HCT116 (cell line): ENCODE measurements around the gene SDCBP2. TPM values are rescaled to one million over a fixed set of nuclear protein-coding genes. Genes with fewer than 3 reads are reported as not detected.

ENCODE experiments used
- ATAC-seq: fragments of 200-7000 bp; cut with Tn5 transposase; 2 replicates; pipeline ENCODE4 v1.9.1; 2020; ENCODE audit warnings: mild to moderate bottlenecking, moderate library complexity
- BruUV-seq: library from RNA; stranded (reverse); fragments of 400-500 nt; replicated peaks from 2 replicates; lab custom pipeline; 2021; lab: Mats Ljungman, UMichigan
- CTCF ChIA-PET: fragments of 300-600 bp; sonication (Branson Sonifier 250); formaldehyde crosslinking; loops from one replicate; lab custom pipeline; 2021; ENCODE audit warnings: antibody characterized with exemption; lab: Charles Lee
- POLR2A ChIA-PET: fragments of 300-600, 350-600 bp; sonication (Branson Sonifier 250); formaldehyde crosslinking; loops from one replicate; lab custom pipeline; 2021; ENCODE audit warnings: antibody characterized with exemption; lab: Charles Lee
- RAD21 ChIA-PET, 2 experiments: fragments of 300-600 bp; sonication (Branson Sonifier 250); formaldehyde crosslinking; loops; one replicate each; lab custom pipeline; 2023; ENCODE audit warnings: low total read pairs in 2 of 2; ENCODE audit not compliant: uncharacterized antibody in 2 of 2, unreplicated experiment in 2 of 2, low non-redundant PET in 1 of 2; lab: Charles Lee
- DNase-seq: peaks from one replicate; pipeline ENCODE4 v3.0.0-alpha.2; 2010; ENCODE audit warnings: low read depth, low spot score
- H2AFZ ChIP-seq: fragments of 200-600 bp; shearing (Covaris generic), sonication (generic); 2 replicates; pipeline ENCODE4 v1.6.1; 2017; ENCODE audit warnings: low read depth, mixed run types, mixed read lengths, antibody characterized with exemption, low read length; ENCODE audit not compliant: poor library complexity, severe bottlenecking
- H3K27ac ChIP-seq: 2 replicates; pipeline ENCODE4 v1.5.1; 2012; ENCODE audit warnings: low read depth, low read length
- H3K27me3 ChIP-seq: fragments of 200-600 bp; sonication (generic); 2 replicates; pipeline ENCODE4 v1.6.1; 2016; ENCODE audit warnings: mixed run types, low read length, mixed read lengths; ENCODE audit not compliant: insufficient read depth
- H3K36me3 ChIP-seq, 2 experiments: fragments of 200-500 bp in 1 of 2; fragments of 200-600 bp in 1 of 2; sonication (Bioruptor generic) in 1 of 2; sonication (generic) in 1 of 2; 2 replicates each; pipeline versions ENCODE4 v1.5.1 to v1.6.1; 2014 to 2016; ENCODE audit warnings: low read length in 2 of 2, inconsistent platforms in 1 of 2, mixed read lengths in 1 of 2, mixed run types in 1 of 2; ENCODE audit not compliant: insufficient read depth in 2 of 2, control insufficient read depth in 1 of 2
- H3K4me1 ChIP-seq, 2 experiments: fragments of 200-600 bp in 1 of 2; sonication (generic) in 1 of 2; 2 replicates each; pipeline versions ENCODE4 v1.5.1 to v1.6.1; 2012 to 2017; ENCODE audit warnings: low read length in 2 of 2, inconsistent platforms in 1 of 2, mild to moderate bottlenecking in 1 of 2, mixed read lengths in 1 of 2, mixed run types in 1 of 2, moderate library complexity in 1 of 2; ENCODE audit not compliant: insufficient read depth in 2 of 2, control insufficient read depth in 1 of 2
- H3K4me2 ChIP-seq: fragments of 200-600 bp; sonication (generic); 2 replicates; pipeline ENCODE4 v1.6.1; 2017; ENCODE audit warnings: mixed run types, low read length, mixed read lengths
- H3K4me3 ChIP-seq, 2 experiments: fragments of 200-600 bp in 1 of 2; sonication (generic) in 1 of 2; replicated peaks in 1 of 2; 2 replicates each; pipeline ENCODE4 v1.5.1; 2011 to 2016; ENCODE audit warnings: low read length in 2 of 2, control low read depth in 1 of 2, low read depth in 1 of 2, mild to moderate bottlenecking in 1 of 2, mixed read lengths in 1 of 2, mixed run types in 1 of 2
- H3K79me2 ChIP-seq: fragments of 200-600 bp; sonication (generic); 2 replicates; pipeline ENCODE4 v1.6.1; 2017; ENCODE audit warnings: mild to moderate bottlenecking, mixed run types, low read length, moderate library complexity, mixed read lengths; ENCODE audit not compliant: insufficient read depth
- H3K9ac ChIP-seq: fragments of 200-600 bp; sonication (generic); 2 replicates; pipeline ENCODE4 v1.6.1; 2016; ENCODE audit warnings: low read length, mixed read lengths
- H3K9me2 ChIP-seq: fragments of 200-600 bp; sonication (generic), shearing (Covaris generic); 2 replicates; pipeline ENCODE4 v1.6.1; 2017; ENCODE audit warnings: mixed run types, mild to moderate bottlenecking, moderate library complexity; ENCODE audit not compliant: insufficient read depth
- H3K9me3 ChIP-seq, 2 experiments: fragments of 200-500 bp in 1 of 2; fragments of 200-600 bp in 1 of 2; sonication (Bioruptor generic) in 1 of 2; sonication (generic) in 1 of 2; 2 replicates each; pipeline ENCODE4 v1.6.1; 2014 to 2017; ENCODE audit warnings: low read length in 2 of 2, mixed read lengths in 2 of 2, inconsistent platforms in 1 of 2, low read depth in 1 of 2, mild to moderate bottlenecking in 1 of 2, mixed run types in 1 of 2, moderate library complexity in 1 of 2; ENCODE audit not compliant: control insufficient read depth in 1 of 2, insufficient read depth in 1 of 2
- H4K20me1 ChIP-seq: fragments of 200-600 bp; sonication (generic), shearing (Covaris generic); 2 replicates; pipeline ENCODE4 v1.6.1; 2017; ENCODE audit warnings: mixed run types, mild to moderate bottlenecking, moderate library complexity; ENCODE audit not compliant: insufficient read depth
- CBX3 ChIP-seq: IDR thresholded peaks from 2 replicates; pipeline ENCODE4 v1.6.1; 2012; ENCODE audit warnings: low read depth
- CEBPB ChIP-seq: IDR thresholded peaks from 2 replicates; pipeline ENCODE4 v1.6.1; 2012; ENCODE audit warnings: low read depth
- CTCF ChIP-seq, 3 experiments: fragments of 200-600 bp in 1 of 3; sonication (generic) in 1 of 3; IDR thresholded peaks in 2 of 3; conservative IDR thresholded peaks in 1 of 3; 2 replicates each; pipeline ENCODE4 v1.5.1; 2012 to 2017; ENCODE audit warnings: low read depth in 2 of 3, low read length in 2 of 3, antibody characterized with exemption in 1 of 3, borderline replicate concordance in 1 of 3, control low read depth in 1 of 3, mild to moderate bottlenecking in 1 of 3, mixed read lengths in 1 of 3, mixed run types in 1 of 3, moderate library complexity in 1 of 3; ENCODE audit not compliant: insufficient read depth in 1 of 3
- EGR1 ChIP-seq: IDR thresholded peaks from 2 replicates; pipeline ENCODE4 v1.6.1; 2012; ENCODE audit warnings: low read depth
- EZH2phosphoT487 ChIP-seq: fragments of 200-600 bp; IDR thresholded peaks from 2 replicates; pipeline ENCODE4 v1.6.1; 2018; ENCODE audit warnings: antibody characterized with exemption, borderline replicate concordance
- FOSL1 ChIP-seq: IDR thresholded peaks from 2 replicates; pipeline ENCODE4 v1.6.1; 2012; ENCODE audit warnings: low read depth
- JUND ChIP-seq: IDR thresholded peaks from 2 replicates; pipeline ENCODE4 v1.6.1; 2012
- POLR2A ChIP-seq: IDR thresholded peaks from 2 replicates; pipeline ENCODE4 v1.7.0; 2011; ENCODE audit warnings: borderline replicate concordance; ENCODE audit not compliant: insufficient read depth, insufficient read length; ENCODE audit errors: extremely low read depth
- RAD21 ChIP-seq: IDR thresholded peaks from 2 replicates; pipeline ENCODE4 v1.6.1; 2012; ENCODE audit warnings: low read depth, mild to moderate bottlenecking
- SIN3A ChIP-seq: IDR thresholded peaks from 2 replicates; pipeline ENCODE4 v1.6.1; 2012; ENCODE audit warnings: low read depth
- SP1 ChIP-seq: IDR thresholded peaks from 2 replicates; pipeline ENCODE4 v1.6.1; 2012; ENCODE audit warnings: low read depth
- SRF ChIP-seq: IDR thresholded peaks from 2 replicates; pipeline ENCODE4 v1.6.1; 2012; ENCODE audit warnings: low read depth
- TCF7L2 ChIP-seq: IDR thresholded peaks from 2 replicates; pipeline ENCODE4 v1.7.0; 2011; ENCODE audit warnings: borderline replicate concordance, inconsistent platforms; ENCODE audit not compliant: insufficient read depth, insufficient read length; ENCODE audit errors: extremely low read depth
- ZBTB33 ChIP-seq: IDR thresholded peaks from 2 replicates; pipeline ENCODE4 v1.6.1; 2011; ENCODE audit warnings: mild to moderate bottlenecking, low read length, moderate library complexity; ENCODE audit not compliant: insufficient replicate concordance; ENCODE audit errors: extremely low read depth
- ZFX ChIP-seq: fragments of 450-650 bp; IDR thresholded peaks from 2 replicates; pipeline ENCODE4 v1.6.1; 2017
- ZNF274 ChIP-seq: fragments of 200-500 bp; sonication (Bioruptor generic); IDR thresholded peaks from 2 replicates; pipeline ENCODE4 v1.6.1; 2014; ENCODE audit warnings: mild to moderate bottlenecking, low read depth, low read length, inconsistent platforms
- intact Hi-C: fragments of 100-400 bp; cut with micrococcal nuclease; formaldehyde crosslinking; loops from 2 replicates; pipeline ENCODE4 v1.10.0; 2022
- total RNA-seq: library from RNA; stranded (reverse); gene quantifications from one replicate; pipeline ENCODE4 v1.2.1, GENCODE V29; 2021; ENCODE audit not compliant: unreplicated experiment
- TF ChIP-seq, protein P1 (sequence below): IDR thresholded peaks from 2 replicates; pipeline ENCODE4 v1.6.1; 2012; ENCODE audit warnings: low read depth
- TF ChIP-seq, protein P2 (sequence below): IDR thresholded peaks from 2 replicates; pipeline ENCODE4 v1.6.1; 2012
- TF ChIP-seq, protein P3 (sequence below): IDR thresholded peaks from 2 replicates; pipeline ENCODE4 v1.6.1; 2012

Gene SDCBP2
- total RNA-seq, 1 experiment from 2014 or later: 3.4 TPM

GRCh38 chr20:1325173-1326030 lies 3.5 kb downstream of the SDCBP2 start:
- H3K27me3 ChIP-seq: no peaks in the 10 kb centered on the region
- CTCF ChIA-PET: no interaction called here
- intact Hi-C loops: loop anchor here (5.0 kb wide), 2 partner anchors 67 to 142 kb away; partner anchors contain the start of genes FKBP1A and NSFL1C
- RAD21 ChIA-PET: no interaction called here
- no peaks in the 10 kb centered on the region for H3K9me2 ChIP-seq
- peak overlapping the region; percentile 94 for H3K4me2 ChIP-seq
- no peaks in the 10 kb centered on the region for H3K36me3 ChIP-seq
- H4K20me1 ChIP-seq: no peaks in the 10 kb centered on the region
- peak; percentile 88 for DNase-seq
- peak overlapping the region; percentile 52 for H2AFZ ChIP-seq
- H3K4me3 ChIP-seq: peak overlapping the region; percentile 93 to 97
- H3K9ac ChIP-seq: peak overlapping the region; percentile 99
- TSS peak; percentile 77 for BruUV-seq
- POLR2A ChIA-PET: no interaction called here
- ATAC-seq: peak; percentile 91
- H3K27ac ChIP-seq: peak overlapping the region; percentile 71
- peaks cover 52% of the 10 kb centered on the region for H3K79me2 ChIP-seq
- H3K9me3 ChIP-seq: no peaks in the 10 kb centered on the region
- H3K4me1 ChIP-seq: peaks cover 32 to 52% of the 10 kb centered on the region in 2 experiments
- TF ChIP-seq ZBTB33: no peak
- TF ChIP-seq JUND: no peak
- TF ChIP-seq, protein P1, sequence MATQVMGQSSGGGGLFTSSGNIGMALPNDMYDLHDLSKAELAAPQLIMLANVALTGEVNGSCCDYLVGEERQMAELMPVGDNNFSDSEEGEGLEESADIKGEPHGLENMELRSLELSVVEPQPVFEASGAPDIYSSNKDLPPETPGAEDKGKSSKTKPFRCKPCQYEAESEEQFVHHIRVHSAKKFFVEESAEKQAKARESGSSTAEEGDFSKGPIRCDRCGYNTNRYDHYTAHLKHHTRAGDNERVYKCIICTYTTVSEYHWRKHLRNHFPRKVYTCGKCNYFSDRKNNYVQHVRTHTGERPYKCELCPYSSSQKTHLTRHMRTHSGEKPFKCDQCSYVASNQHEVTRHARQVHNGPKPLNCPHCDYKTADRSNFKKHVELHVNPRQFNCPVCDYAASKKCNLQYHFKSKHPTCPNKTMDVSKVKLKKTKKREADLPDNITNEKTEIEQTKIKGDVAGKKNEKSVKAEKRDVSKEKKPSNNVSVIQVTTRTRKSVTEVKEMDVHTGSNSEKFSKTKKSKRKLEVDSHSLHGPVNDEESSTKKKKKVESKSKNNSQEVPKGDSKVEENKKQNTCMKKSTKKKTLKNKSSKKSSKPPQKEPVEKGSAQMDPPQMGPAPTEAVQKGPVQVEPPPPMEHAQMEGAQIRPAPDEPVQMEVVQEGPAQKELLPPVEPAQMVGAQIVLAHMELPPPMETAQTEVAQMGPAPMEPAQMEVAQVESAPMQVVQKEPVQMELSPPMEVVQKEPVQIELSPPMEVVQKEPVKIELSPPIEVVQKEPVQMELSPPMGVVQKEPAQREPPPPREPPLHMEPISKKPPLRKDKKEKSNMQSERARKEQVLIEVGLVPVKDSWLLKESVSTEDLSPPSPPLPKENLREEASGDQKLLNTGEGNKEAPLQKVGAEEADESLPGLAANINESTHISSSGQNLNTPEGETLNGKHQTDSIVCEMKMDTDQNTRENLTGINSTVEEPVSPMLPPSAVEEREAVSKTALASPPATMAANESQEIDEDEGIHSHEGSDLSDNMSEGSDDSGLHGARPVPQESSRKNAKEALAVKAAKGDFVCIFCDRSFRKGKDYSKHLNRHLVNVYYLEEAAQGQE: no peak
- TF ChIP-seq POLR2A: peak; percentile 93
- no peak for TF ChIP-seq FOSL1
- TF ChIP-seq CBX3: no peak
- 0 out of 2 replicates have a peak, but pooled peaks have one; percentile 18 for TF ChIP-seq SIN3A
- TF ChIP-seq, protein P2, sequence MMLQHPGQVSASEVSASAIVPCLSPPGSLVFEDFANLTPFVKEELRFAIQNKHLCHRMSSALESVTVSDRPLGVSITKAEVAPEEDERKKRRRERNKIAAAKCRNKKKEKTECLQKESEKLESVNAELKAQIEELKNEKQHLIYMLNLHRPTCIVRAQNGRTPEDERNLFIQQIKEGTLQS: no peak
- TF ChIP-seq EGR1: peak; percentile 80
- TF ChIP-seq EZH2phosphoT487: no peak
- TF ChIP-seq SRF: no peak
- no peak for TF ChIP-seq RAD21
- peak; percentile 53; the same call in 1 of the 2 replicates for TF ChIP-seq ZFX
- TF ChIP-seq ZNF274: no peak
- no peak for TF ChIP-seq CTCF (IDR thresholded peaks at IDR 0.05 in 2 of 3, conservative IDR thresholded peaks at IDR 0.05 in 1 of 3; ENCODE audit: borderline replicate concordance in 1 of 3, insufficient read depth in 1 of 3, low read depth in 2 of 3, low read length in 2 of 3)
- TF ChIP-seq, protein P3, sequence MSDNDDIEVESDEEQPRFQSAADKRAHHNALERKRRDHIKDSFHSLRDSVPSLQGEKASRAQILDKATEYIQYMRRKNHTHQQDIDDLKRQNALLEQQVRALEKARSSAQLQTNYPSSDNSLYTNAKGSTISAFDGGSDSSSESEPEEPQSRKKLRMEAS: peak; percentile 76
- TF ChIP-seq CEBPB: no peak
- TF ChIP-seq SP1: no peak
- no peak for TF ChIP-seq TCF7L2
